Activated CD4-positive, CD25-positive, alpha-beta regulatory T cell treated with anti-CD3 and anti-CD28 coated beads, Interleukin-2, amount 50 U/mL, for 16 hours (primary cell): Measurements from ENCODE around the gene CFAP90.

Source experiments
- DNase-seq: peaks from one replicate; pipeline ENCODE4 v3.0.0-alpha.2; 2020; ENCODE audit warnings: low read depth, low spot score

The CFAP90 gene

DNA sequence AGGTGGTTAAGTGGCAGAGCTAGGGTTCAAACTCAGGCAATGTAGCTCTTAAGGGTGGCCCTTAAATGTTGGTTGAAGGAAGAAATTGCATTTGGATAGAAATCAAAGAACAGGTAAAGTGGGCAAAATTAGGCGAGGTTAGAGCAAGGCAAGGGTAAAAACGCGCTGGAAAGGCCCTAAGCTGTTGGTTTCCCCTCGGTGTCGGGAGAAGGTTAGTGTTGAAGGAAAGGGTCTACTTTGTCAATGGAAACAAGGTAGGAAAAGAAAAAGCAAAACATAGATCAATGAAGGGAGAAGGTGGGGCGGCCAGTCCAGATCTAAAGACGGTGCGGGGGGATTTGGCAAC, 17.5 kb upstream of the CFAP90 start:
- DNase-seq, result no peak

DNA sequence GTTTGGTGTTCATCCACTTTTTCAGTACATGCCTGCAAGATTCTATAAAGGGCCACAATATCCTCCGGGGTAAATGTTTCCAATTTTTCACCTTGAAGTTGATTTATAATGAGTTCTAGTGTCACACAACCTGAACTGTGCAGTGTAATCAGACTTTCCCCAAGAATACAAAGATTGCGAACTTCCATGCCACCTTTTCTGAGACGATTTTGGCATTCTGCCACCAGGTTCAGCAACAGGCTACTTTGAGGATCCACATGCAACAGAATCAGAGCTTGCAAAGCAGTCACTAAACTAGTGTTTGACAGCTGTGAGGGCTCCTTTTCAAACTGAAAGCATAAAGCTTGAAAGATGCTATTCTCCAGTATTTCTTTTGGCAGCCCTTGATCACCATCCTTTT, 16.3 kb upstream of the CFAP90 start:
- DNase-seq, result no peak

GRCh38 chr5:7866196-7866595, 15.3 kb upstream of the CFAP90 start:
- no peak for DNase-seq

DNA sequence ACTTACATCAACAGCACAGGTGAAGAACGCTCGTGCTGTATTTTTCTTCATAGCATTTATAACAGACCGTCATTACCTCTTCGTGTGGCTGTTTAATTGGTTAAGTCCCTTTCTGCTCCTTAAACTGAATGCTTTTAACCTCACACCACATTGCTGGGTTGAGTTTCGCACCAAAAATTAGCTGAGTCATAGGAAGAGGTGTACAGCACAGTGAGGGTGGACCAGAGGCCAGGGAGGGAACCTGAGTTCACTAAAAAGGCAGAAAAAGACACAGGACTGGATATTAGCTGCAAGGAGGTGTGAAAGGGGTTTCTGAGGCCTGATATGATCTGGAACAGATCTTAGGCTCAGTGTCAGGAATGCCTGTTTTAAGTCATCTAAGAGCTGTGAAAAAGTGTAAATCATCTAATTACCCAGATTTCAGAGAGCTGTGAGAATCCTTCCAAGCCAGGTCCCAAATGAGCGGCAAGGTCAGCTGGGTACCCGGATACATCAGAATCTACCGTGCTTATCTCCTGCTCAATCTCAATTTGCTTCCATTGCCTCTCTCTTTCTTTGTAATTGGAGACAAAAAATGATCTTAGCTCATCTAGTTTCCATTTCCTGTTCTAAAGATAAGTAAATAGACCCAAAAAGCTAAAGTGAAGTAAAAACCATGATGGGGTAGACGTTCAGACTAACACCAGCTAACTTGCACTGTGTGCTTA, 7.1 kb upstream of the CFAP90 start:
- no peak for DNase-seq

DNA sequence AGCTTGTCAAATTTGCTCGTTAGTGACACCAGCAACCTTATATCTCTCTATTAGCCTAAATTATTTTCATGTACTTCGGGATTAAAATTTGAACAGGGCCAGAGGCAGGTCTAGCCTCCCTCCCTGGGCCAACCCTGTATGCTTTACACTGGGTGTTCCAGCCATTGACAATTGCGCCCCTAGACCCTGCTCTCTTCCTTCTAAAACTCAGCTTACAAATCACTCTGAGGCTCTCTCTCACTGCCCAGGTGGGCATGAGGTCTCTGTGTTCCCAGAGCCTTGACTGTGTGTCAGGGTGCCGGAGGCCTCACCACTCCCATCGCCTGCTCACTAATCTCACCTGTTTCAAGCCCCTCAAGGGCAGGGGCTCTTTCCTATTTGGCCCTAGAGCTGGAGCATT, 6.4 kb upstream of the CFAP90 start:
- DNase-seq, result no peak

DNA sequence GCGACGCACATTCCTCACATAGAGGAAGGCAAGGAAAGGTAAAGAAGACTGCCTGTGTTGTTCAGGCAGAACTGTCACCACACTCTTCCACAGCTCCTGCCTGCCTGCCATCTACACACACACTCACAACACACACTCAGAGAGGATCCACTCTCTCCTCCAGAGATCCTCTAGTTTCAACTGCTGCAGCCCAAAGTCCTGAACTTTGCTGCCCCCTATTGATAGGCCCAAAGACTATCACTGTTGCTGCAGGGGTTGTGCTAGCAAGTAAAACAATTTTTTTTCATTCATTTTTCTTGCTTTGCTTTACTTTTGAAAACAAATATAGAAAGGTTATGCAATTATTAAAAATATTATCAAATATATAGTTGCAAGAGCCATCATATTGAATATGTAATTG, 5.9 kb upstream of the CFAP90 start:
- no peak for DNase-seq

- no peak for DNase-seq
Measured at GRCh38 chr5:7855611-7856010, 4.7 kb upstream of the CFAP90 start.

- DNase-seq, result no peak
Measured at GRCh38 chr5:7852988-7853387, 2.1 kb upstream of the CFAP90 start.

GRCh38 chr5:7852542-7852941, 1.6 kb upstream of the CFAP90 start:
- no peak for DNase-seq

- DNase-seq, result no peak
Measured at GRCh38 chr5:7851617-7852289, 820 bp upstream of the CFAP90 start.

DNA sequence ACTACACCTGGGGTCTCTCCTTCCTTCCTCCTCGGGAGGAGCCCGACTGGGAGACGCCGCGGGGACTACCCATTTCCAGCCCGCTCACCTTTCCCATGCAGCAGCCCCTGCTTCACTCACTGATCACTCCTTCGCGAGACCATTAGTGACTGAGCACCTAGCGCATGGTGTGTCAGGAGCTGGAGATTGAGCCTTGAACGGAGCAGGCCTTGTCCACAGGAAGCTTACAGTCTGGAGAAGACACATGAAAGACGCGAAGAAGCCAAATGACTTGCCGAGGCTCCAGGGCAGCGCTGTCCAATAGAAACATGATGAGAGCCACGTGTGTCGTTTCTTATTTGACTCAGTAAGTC, 283 bp upstream of the CFAP90 start:
- DNase-seq, result no peak

- no peak for DNase-seq
Measured at GRCh38 chr5:7849681-7850394, 1.1 kb downstream of the CFAP90 start.

DNA sequence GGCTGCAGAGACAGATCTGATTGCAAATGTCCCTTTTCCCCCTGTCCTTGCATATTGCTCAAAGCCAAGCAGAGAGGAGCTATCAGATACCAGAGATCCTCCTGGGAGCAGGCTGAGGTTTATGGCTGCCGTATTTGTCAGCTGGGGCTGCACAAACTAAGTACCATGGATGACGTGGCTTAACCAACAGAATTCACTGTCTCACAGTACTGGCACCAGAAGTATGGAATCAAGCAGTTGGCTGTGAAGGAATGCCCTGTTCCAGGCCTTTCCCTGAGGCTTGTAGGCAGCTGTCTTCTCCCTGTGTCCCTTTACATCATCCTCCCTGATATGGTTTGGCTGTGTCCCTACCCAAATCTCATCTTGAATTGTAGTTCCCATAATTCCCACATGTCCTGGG, 2.6 kb downstream of the CFAP90 start:
- no peak for DNase-seq

DNA sequence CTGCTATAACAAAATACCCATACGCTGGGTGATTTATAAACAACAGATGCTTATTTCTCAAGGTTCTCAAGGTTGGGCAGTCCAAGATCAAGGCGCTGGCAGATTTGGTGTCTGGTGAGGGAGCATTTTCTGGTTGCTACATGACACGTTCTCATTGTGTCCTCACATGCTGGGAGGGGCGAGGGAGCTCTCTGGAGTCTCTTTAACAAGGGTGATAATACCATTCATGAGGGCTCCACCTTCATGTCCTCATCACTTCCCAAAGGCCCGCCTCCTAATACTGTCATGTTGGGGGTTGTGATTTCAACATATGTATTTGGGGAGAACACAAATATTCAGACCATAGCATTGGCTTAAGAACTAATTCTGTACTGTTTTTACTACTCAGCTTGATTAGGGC, 4.6 kb downstream of the CFAP90 start:
- no peak for DNase-seq

DNA sequence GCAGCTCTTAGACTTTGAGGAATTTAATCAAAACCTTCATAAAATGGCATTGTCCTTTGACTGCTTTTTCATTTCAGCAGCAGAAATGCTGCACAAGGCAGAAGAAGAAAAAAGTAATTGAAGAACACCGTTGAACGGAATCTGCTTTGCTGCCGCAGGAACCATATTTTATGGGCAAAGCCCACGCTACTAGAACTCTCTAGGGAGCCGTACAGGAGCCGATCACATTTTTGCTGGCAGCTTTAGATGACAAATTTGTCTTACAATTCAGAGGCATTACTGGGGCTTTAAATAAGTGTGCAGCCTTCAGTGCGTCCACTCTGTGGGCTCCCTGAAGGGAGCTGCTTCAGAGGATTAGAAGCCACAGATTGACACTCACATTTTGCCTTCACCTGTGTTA, 5.4 kb downstream of the CFAP90 start:
- DNase-seq, result no peak

DNA sequence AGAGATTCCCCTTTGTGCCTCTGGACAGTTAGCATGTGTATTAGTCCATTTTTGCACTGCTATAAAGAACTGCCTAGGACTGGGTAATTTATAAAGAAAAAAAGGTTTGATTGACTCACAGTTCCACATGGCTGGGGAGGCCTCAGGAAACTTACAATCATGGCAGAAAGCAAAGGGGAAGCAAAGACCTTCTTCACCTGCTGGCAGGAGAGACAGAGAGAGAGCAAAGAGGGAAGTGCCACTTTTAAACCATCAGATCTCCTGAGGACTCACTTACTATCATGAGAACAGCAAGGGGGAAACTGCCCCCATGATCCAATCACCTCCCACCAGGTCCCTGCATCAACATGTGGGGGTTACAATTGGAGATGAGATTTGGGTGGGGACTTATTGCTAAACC, 6.0 kb downstream of the CFAP90 start:
- no peak for DNase-seq

GRCh38 chr5:7842531-7842930, 8.4 kb downstream of the CFAP90 start:
- no peak for DNase-seq

DNA sequence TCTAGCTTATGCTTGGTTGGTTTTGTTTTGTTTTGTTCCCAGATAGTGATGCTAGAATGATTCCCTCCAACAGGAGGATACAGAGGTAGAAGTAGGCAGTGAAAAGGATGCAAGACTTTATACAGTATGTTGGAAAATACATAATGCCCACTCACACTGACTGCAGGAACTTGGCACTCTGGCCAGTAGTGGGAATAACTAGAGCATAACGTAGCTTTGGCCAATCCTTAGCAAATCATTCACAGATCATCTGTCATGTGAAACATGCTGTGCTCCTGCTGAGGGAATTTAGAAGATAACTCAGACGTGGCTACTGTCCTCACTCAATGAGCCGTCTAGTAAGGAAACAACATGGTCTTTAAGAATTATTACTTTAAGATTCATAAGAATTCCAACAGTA, 13.5 kb downstream of the CFAP90 start:
- no peak for DNase-seq

GRCh38 chr5:7834982-7835381, 16.0 kb downstream of the CFAP90 start:
- DNase-seq, result no peak

DNA sequence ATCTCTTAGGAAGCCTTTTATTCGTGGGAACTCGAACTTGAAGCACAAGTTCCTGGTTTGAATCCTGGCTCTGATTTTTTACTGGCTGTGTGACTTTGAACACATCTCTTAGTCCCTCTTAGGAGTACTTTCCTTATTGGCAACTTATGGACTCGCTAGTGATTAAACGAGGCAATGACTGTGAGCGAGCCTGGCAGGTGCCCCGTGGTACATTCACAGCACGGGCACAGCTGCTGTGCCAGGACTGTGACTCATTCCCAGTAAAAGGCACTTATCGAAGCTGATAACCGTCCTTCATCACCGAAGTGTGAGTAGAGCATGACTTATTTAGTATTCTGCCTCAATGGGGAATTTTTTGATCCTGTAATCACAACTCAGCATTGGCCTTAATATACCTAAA, 22.7 kb downstream of the CFAP90 start:
- no peak for DNase-seq

GRCh38 chr5:7827610-7828009, 23.3 kb downstream of the CFAP90 start:
- no peak for DNase-seq

DNA sequence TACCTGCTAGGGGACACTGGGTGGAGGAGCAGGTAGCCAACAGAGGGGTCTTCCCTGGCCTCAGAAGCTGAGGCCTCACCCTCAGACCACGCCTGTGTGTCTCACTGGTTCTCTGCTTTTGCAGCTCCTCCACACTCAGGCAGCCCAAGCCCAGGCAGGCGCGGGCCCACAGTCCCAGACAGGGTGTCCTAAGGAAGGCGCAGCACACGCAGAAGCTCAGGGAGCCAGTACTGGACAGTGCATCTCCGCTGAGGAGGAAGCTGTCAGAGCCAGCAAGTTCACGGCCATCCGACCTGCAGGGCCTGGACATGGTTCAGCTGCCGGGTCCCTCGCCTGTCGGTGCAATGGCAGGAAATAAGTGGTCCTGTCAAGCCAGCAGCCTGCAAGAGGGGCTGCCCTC, 25.3 kb downstream of the CFAP90 start:
- DNase-seq, result no peak

GRCh38 chr5:7824995-7825394, 25.9 kb downstream of the CFAP90 start:
- DNase-seq, result no peak
